ENCODE results near the gene PNPLA3.

The PNPLA3 gene

GRCh38 chr22:43991316-43992020 lies 67.9 kb downstream of the PNPLA3 start:
- no peak for DNase-seq (ENCODE audit: low spot score)

GRCh38 chr22:43992331-43992821 lies 68.8 kb downstream of the PNPLA3 start:
- DNase-seq (ENCODE audit: low spot score) = no peak

DNA sequence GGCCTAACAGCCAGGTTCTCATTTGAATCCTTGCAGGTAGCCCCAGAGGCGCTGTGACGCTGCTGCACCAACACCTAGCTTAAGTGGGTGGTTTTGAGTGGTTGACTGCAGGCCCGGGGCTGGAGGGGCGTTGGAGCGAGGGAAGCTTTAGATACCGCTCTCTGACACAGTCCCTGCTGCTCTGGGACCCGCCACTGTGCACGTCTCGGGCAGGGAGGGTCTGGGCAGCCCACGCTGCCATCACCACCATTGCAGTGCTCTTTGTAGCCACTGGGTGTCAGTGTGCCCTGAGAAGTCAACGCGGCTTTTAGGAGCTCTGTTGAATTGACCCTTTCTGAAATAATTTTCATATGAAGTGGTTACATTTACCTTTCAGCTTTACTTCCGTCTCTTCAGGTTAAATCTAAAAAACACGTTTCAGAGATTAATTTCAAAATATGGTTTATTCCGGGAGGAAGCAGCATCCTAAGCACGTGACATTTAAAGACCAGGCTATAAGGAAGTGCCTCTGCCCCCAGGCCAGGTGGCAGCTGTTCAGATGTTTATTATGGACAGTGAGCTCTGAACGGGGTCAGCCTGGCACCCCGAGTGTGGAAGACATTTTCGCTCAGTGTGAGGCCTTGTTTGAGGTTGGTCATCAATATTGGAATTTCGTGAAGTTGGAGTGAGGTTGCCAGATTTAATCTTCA lies 69.6 kb downstream of the PNPLA3 start:
- peak; percentile 56 for DNase-seq (ENCODE audit: low spot score)

DNA sequence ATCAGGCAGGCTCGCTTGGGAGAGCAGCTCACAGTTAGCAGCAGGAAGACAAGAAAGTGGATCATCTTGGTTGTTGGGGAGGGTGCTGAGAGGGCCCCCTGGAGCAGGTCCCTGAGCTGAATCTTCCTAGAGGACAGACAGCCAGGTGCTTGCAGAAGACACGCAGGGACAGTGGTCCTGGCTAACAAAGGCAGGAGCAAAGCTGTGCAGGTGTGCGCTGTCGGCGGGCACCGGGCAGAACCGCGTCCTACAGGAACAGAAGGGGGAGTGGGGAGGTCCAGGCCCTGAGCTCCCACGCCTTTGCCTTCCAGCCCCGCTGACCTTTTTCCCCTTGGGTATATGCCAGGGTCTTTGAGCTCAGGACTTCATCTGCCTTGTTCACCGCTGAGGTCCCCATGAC lies 70.4 kb downstream of the PNPLA3 start:
- DNase-seq (ENCODE audit: low spot score) = no peak

DNA sequence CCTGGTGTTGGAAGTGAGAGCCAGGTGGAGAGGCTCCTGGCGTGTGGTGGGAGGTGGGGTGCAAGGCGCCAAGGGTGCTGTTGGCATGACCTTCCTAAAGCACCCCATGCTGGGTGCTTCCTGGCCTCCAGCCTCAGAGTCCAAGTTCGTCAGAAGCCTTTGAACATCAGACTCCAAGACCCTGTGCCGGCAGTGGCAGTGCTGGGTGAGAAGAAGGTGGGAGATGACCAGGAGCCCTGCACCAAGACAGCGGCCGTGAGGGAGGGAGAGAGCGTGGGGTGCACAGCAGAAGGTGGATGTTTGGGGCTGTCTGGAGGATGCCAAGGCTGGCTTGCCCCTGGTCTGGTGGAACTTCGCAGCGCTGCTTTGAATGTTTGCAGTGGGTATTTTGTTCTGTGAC lies 70.8 kb downstream of the PNPLA3 start:
- no peak for DNase-seq (ENCODE audit: low spot score)

GRCh38 chr22:43995057-43995685 lies 71.6 kb downstream of the PNPLA3 start:
- no peak for DNase-seq (ENCODE audit: low spot score)

DNA sequence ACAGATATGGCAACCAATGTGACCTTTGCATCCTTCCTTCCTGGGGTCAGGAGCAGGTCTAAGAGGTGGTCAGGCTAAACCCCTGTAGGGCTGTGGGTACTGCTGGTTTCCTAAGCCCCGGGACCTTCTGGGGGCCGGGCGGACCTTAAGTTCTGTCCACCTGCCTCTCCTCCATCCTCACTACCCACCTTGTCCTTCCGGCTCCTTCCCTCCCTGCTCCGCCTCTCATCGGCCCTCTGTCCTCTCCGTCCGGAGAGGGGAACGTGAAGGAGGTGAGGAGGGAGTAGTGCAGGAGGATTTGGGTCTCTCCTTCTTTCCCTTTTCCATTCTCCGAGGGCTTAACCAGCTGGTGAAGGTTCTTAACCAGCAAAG lies 72.2 kb downstream of the PNPLA3 start:
- no peak for DNase-seq (ENCODE audit: low spot score)

DNA sequence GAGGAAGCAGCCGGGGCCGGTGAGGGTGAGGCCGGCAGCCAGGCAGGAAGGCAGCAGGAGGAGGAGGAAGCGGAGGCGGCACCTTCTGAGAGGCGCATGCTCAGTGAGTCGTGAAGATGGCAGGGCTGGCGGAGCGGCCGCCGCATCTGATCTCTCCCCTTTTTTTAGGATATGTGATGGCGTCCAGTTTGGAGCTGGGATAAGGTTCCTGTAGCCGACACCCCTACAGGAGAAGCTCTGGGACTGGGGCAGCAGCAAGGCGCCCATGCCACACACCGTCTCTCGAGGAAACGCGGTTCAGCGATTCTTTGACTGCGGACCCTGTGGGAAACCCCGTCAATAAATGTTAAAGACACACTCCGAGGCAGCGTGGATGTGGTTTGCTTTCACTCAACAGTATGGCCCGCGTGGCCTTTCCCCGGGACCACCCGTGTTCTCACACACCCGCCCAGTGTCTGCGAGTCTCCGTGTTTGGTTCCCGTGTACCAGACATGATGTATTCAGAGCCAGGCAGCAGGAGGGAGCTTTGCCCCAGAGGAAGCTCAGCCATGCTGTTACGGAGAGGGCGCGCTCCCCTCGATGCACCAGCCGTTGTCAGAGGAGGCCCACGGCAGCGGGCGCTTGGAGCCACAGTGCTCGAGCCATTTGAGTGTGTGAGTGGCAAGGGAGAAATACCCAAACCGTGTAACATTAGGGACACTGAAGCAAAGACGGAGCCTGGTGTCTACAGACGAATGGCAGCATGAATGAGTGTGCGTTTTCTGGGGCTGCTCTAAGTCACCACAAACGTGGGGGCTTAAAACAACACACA lies 72.8 kb downstream of the PNPLA3 start:
- no peak for DNase-seq (ENCODE audit: low spot score)

DNA sequence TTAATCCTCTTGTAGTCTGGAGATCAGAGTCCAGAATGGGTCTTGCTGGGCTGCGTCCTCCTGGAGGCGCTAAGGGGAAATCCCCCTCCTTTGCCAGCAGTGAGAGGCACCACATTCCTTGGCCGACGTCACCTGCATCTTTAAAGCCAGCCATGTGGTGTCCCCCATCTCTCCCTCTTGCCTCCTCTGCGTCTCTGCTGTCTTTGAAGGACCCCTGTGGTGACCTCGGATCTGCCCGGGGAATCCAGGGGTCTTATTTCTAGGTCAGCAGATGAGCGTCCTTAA lies 73.3 kb downstream of the PNPLA3 start:
- no peak for DNase-seq (ENCODE audit: low spot score)
